Measurements from ENCODE around the gene ITM2C. TPM values are rescaled to one million over a fixed set of nuclear protein-coding genes. Genes with fewer than 3 reads are reported as not detected.

ITM2C gene
- total and polyA plus RNA-seq, 2 of the 8 experiments (the other 6 are each of a cell fraction or from before 2014, with no cell fraction given), result 362 to 742 TPM

DNA sequence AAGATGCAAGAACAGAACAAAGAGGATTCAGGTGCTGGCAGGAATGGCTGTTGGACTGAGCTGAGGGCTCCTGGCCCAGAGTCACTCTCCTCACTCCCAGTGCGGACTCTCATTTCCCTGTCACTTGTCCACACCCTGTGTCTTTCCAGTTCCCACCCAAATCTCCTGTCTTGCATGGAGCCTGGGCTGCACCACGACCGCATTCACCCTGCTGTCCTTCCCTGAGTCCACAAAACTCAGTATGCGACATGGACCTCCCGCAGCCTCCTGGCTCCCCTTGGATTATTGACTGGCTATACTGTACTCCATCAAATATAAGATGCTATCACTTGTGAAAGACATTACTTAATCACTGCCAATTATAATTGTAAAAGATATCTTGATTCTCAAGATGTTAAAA is 2.5 kb upstream of the ITM2C start (continued):
- TF ChIP-seq FOSL1 (IDR thresholded peaks at IDR 0.05; ENCODE audit: insufficient read depth, low read depth, low read length) (no peak), BCL11A (IDR thresholded peaks at IDR 0.05; ENCODE audit: low read depth in 2 of 2, low read length in 2 of 2) (no peak), BACH1 (IDR thresholded peaks at IDR 0.05; ENCODE audit: low read length) (no peak), SP2 (IDR thresholded peaks at IDR 0.05; ENCODE audit: low read length) (no peak), CBX8 (IDR thresholded peaks at IDR 0.05; ENCODE audit: borderline replicate concordance, low read depth, low read length) (no peak), CHD2 (IDR thresholded peaks at IDR 0.05; ENCODE audit: low read length) (no peak)
- TF ChIP-seq, protein P1, sequence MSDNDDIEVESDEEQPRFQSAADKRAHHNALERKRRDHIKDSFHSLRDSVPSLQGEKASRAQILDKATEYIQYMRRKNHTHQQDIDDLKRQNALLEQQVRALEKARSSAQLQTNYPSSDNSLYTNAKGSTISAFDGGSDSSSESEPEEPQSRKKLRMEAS (IDR thresholded peaks at IDR 0.05), result no peak
- TF ChIP-seq, protein P2, sequence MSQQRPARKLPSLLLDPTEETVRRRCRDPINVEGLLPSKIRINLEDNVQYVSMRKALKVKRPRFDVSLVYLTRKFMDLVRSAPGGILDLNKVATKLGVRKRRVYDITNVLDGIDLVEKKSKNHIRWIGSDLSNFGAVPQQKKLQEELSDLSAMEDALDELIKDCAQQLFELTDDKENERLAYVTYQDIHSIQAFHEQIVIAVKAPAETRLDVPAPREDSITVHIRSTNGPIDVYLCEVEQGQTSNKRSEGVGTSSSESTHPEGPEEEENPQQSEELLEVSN (IDR thresholded peaks at IDR 0.05), result no peak
